GM23248 (cell line): Measurements from ENCODE around the gene MRLN. TPM values are rescaled to one million over a fixed set of nuclear protein-coding genes. Genes with fewer than 3 reads are reported as not detected.

Experiments
- DNase-seq: peaks from one replicate; pipeline ENCODE4 v3.0.0-alpha.2; 2015
- H2AFZ ChIP-seq: fragments of 200-600 bp; sonication (generic); 2 replicates; pipeline ENCODE4 v1.6.1; 2016; ENCODE audit warnings: antibody characterized with exemption
- H3F3A ChIP-seq: fragments of 200-600 bp; sonication (generic); 2 replicates; pipeline ENCODE4 v1.6.1; 2016; ENCODE audit warnings: mild to moderate bottlenecking, antibody characterized with exemption, mixed run types; ENCODE audit not compliant: insufficient read depth
- H3K27ac ChIP-seq: fragments of 200-600 bp; sonication (generic); 2 replicates; pipeline ENCODE4 v1.5.1; 2016; ENCODE audit warnings: mild to moderate bottlenecking
- H3K27me3 ChIP-seq: fragments of 200-600 bp; sonication (generic); replicated peaks from 2 replicates; pipeline ENCODE4 v1.6.1; 2016; ENCODE audit warnings: mild to moderate bottlenecking; ENCODE audit not compliant: insufficient read depth
- H3K36me3 ChIP-seq: fragments of 200-600 bp; sonication (generic); 2 replicates; pipeline ENCODE4 v1.6.1; 2016; ENCODE audit warnings: low read depth, mild to moderate bottlenecking
- H3K4me1 ChIP-seq: fragments of 200-600 bp; sonication (generic); 2 replicates; pipeline ENCODE4 v1.6.1; 2016; ENCODE audit warnings: mild to moderate bottlenecking; ENCODE audit not compliant: insufficient read depth
- H3K4me2 ChIP-seq: fragments of 200-600 bp; sonication (generic); one replicate; pipeline ENCODE4 v1.6.1; 2016; ENCODE audit warnings: mild to moderate bottlenecking; ENCODE audit not compliant: unreplicated experiment
- H3K4me3 ChIP-seq: fragments of 200-600 bp; sonication (generic); 2 replicates; pipeline ENCODE4 v1.5.1; 2016; ENCODE audit warnings: mild to moderate bottlenecking
- H3K79me2 ChIP-seq: fragments of 200-600 bp; sonication (generic); 2 replicates; pipeline ENCODE4 v1.6.1; 2016; ENCODE audit warnings: mild to moderate bottlenecking; ENCODE audit not compliant: insufficient read depth
- H3K9ac ChIP-seq: fragments of 200-600 bp; sonication (generic); 2 replicates; pipeline ENCODE4 v1.6.1; 2016; ENCODE audit warnings: mild to moderate bottlenecking
- H3K9me2 ChIP-seq: fragments of 200-600 bp; sonication (generic); 2 replicates; pipeline ENCODE4 v1.6.1; 2016; ENCODE audit warnings: mixed run types, mild to moderate bottlenecking, moderate library complexity; ENCODE audit not compliant: insufficient read depth
- H3K9me3 ChIP-seq: fragments of 200-600 bp; sonication (generic); one replicate; pipeline ENCODE4 v1.6.1; 2017; ENCODE audit warnings: low read depth
- H4K20me1 ChIP-seq: fragments of 200-600 bp; sonication (generic); 2 replicates; pipeline ENCODE4 v1.6.0; 2016; ENCODE audit not compliant: insufficient read depth
- EZH2 ChIP-seq: fragments of 200-600 bp; sonication (generic); IDR thresholded peaks from 2 replicates; pipeline ENCODE4 v1.6.1; 2018; ENCODE audit warnings: antibody characterized with exemption, mild to moderate bottlenecking; ENCODE audit not compliant: insufficient read depth, poor library complexity, severe bottlenecking
- EZH2phosphoT487 ChIP-seq: fragments of 200-600 bp; sonication (generic); IDR thresholded peaks from 2 replicates; pipeline ENCODE4 v1.6.1; 2018; ENCODE audit warnings: antibody characterized with exemption, moderate library complexity, mild to moderate bottlenecking, low read depth; ENCODE audit not compliant: insufficient read depth
- WGBS, 2 experiments: methylation state at CpG; one replicate each; pipeline ENCODE4 v1.1.6; 2015 to 2017; ENCODE audit warnings: low lambda C conversion rate in 2 of 2, low coverage in 1 of 2; ENCODE audit errors: missing lambda C conversion rate in 2 of 2; 5-methylcytosine and 5-hydroxymethylcytosine counted together
- in situ Hi-C: fragments of 300-500 bp; cut with MboI; formaldehyde crosslinking; loops from 2 replicates; pipeline ENCODE4 v1.15.0; 2020
- polyA plus RNA-seq: library from polyadenylated mRNA; unstranded; fragments of >200 nt; fragmentation: Nextera tagmentation; extraction: Ambion mirVana; gene quantifications from 2 replicates; pipeline ENCODE4 v1.2.1, GENCODE V29; 2016
- total RNA-seq: library from RNA; depleted of rRNA; stranded (reverse); fragments of >200 nt; shearing (Covaris generic); gene quantifications from 2 replicates; pipeline ENCODE4 v1.2.3, GENCODE V29; 2014

The MRLN gene
- total and polyA plus RNA-seq, 2 experiments from 2014 or later, result not detected

GRCh38 chr10:59771162-59771807 is 18.0 kb upstream of the MRLN start:
- no peaks in the 10 kb centered on the region for H3F3A ChIP-seq
- no peak overlapping the region for H3K9ac ChIP-seq
- H3K4me3 ChIP-seq, result no peak overlapping the region
- no peaks in the 10 kb centered on the region for H3K79me2 ChIP-seq
- no peak for TF ChIP-seq EZH2phosphoT487
- TF ChIP-seq EZH2, result no peak
- H3K4me1 ChIP-seq, result no peaks in the 10 kb centered on the region
- in situ Hi-C loops, result no loop called here
- no peak for DNase-seq
- no peaks in the 10 kb centered on the region for H3K9me2 ChIP-seq
- H3K4me2 ChIP-seq, result no peak overlapping the region
- no peaks in the 10 kb centered on the region for H3K27me3 ChIP-seq
- 65 to 75% methylated on average over 7 of the region's 7 CpGs for WGBS, 2 experiments
- H3K9me3 ChIP-seq, result no peaks in the 10 kb centered on the region
- no peaks in the 10 kb centered on the region for H4K20me1 ChIP-seq
- no peaks in the 10 kb centered on the region for H3K36me3 ChIP-seq
- H3K27ac ChIP-seq, result no peak overlapping the region
- H2AFZ ChIP-seq, result no peak overlapping the region

- no peak overlapping the region for H3K27ac ChIP-seq
- no peak for TF ChIP-seq EZH2phosphoT487
- TF ChIP-seq EZH2, result no peak
- H3K4me3 ChIP-seq, result no peak overlapping the region
- no peaks in the 10 kb centered on the region for H3K9me3 ChIP-seq
- no peaks in the 10 kb centered on the region for H4K20me1 ChIP-seq
- no peaks in the 10 kb centered on the region for H3K9me2 ChIP-seq
- 73 to 76% methylated on average over 11 of the region's 11 CpGs for WGBS, 2 experiments
- no peak overlapping the region for H3K4me2 ChIP-seq
- no peaks in the 10 kb centered on the region for H3F3A ChIP-seq
- H3K79me2 ChIP-seq, result no peaks in the 10 kb centered on the region
- no peak for DNase-seq
- H3K9ac ChIP-seq, result no peak overlapping the region
- no peaks in the 10 kb centered on the region for H3K36me3 ChIP-seq
- H2AFZ ChIP-seq, result no peak overlapping the region
- no peaks in the 10 kb centered on the region for H3K4me1 ChIP-seq
- H3K27me3 ChIP-seq, result no peaks in the 10 kb centered on the region
- in situ Hi-C loops, result no loop called here
Measured at GRCh38 chr10:59770689-59771088, 17.4 kb upstream of the MRLN start.

GRCh38 chr10:59762505-59762904 is 9.2 kb upstream of the MRLN start:
- Histone ChIP-seq H4K20me1 (no peaks in the 10 kb centered on the region), H3K4me1 (no peaks in the 10 kb centered on the region), H3K9me2 (no peaks in the 10 kb centered on the region), H3K9ac (no peak overlapping the region), H3K4me2 (no peak overlapping the region), H3K79me2 (no peaks in the 10 kb centered on the region), H3K27ac (no peak overlapping the region), H3K36me3 (no peaks in the 10 kb centered on the region), H3K27me3 (no peaks in the 10 kb centered on the region), H3F3A (no peaks in the 10 kb centered on the region), H3K4me3 (no peak overlapping the region), H3K9me3 (no peaks in the 10 kb centered on the region), H2AFZ (no peak overlapping the region)
- no peak for DNase-seq
- TF ChIP-seq EZH2, result no peak
- TF ChIP-seq EZH2phosphoT487, result no peak
- 20 to 26% methylated on average over 2 of the region's 2 CpGs for WGBS, 2 experiments
- in situ Hi-C loops, result no loop called here

GRCh38 chr10:59757966-59758365 is 4.7 kb upstream of the MRLN start:
- in situ Hi-C loops, result no loop called here
- H3K27ac ChIP-seq, result no peak overlapping the region
- H3K36me3 ChIP-seq, result no peaks in the 10 kb centered on the region
- peaks cover 5% of the 10 kb centered on the region; the same call in 1 of the 2 replicates for H3K27me3 ChIP-seq
- TF ChIP-seq EZH2 (no peak), EZH2phosphoT487 (no peak)
- 85 to 86% methylated on average over 3 of the region's 3 CpGs for WGBS, 2 experiments
- no peak overlapping the region for H2AFZ ChIP-seq
- H4K20me1 ChIP-seq, result no peaks in the 10 kb centered on the region
- no peaks in the 10 kb centered on the region for H3F3A ChIP-seq
- H3K9me2 ChIP-seq, result no peaks in the 10 kb centered on the region
- H3K9me3 ChIP-seq, result no peaks in the 10 kb centered on the region
- H3K9ac ChIP-seq, result no peak overlapping the region
- H3K4me1 ChIP-seq, result no peaks in the 10 kb centered on the region
- DNase-seq, result peak; percentile 3
- no peaks in the 10 kb centered on the region for H3K79me2 ChIP-seq
- H3K4me3 ChIP-seq, result no peak overlapping the region
- no peak overlapping the region for H3K4me2 ChIP-seq
